DMS 273 treated with DMSO at 0.1 percent for 48 hours (cell line): ENCODE results near the gene GFOD1.

Experiments used
- DNase-seq: peaks from one replicate; lab custom pipeline; 2025; lab: John Stamatoyannopoulos, UW

GFOD1 gene

GRCh38 chr6:13315896-13316295, 171.5 kb downstream of the GFOD1 start:
- no peak for DNase-seq

- no peak for DNase-seq
These were observed 172.6 kb downstream of the GFOD1 start for GRCh38 chr6:13314806-13315205.

GRCh38 chr6:13311155-13311554, 176.2 kb downstream of the GFOD1 start:
- no peak for DNase-seq

GRCh38 chr6:13308332-13308731, 179.1 kb downstream of the GFOD1 start:
- DNase-seq: no peak
